HepG2 (cell line): ENCODE results near the gene AKAP7. TPM values are rescaled to one million over a fixed set of nuclear protein-coding genes. Genes with fewer than 3 reads are reported as not detected.
A peak's percentile ranks its signal among the peaks of the same experiment; 100 is the strongest.

Source experiments
- ATAC-seq: fragments of 200-7000 bp; cut with Tn5 transposase; 3 replicates; pipeline ENCODE4 v1.9.1; 2020; ENCODE audit warnings: mild to moderate bottlenecking, moderate library complexity
- BruUV-seq: library from RNA; stranded (reverse); fragments of 400-500 nt; replicated peaks from 2 replicates; lab custom pipeline; 2021; lab: Mats Ljungman, UMichigan
- CTCF ChIA-PET: fragments of 300-600 bp; formaldehyde crosslinking; extraction: SDS; loops from one replicate; lab custom pipeline; 2021; ENCODE audit warnings: low total read pairs, inconsistent platforms, low intra/inter-chr PET ratio; lab: Yijun Ruan, JAX
- POLR2A ChIA-PET: fragments of 350-600 bp; sonication (Branson Sonifier 250); formaldehyde crosslinking; loops from one replicate; lab custom pipeline; 2020; ENCODE audit warnings: antibody characterized with exemption, inconsistent platforms; lab: Yijun Ruan, JAX
- DNase-seq: peaks from one replicate; pipeline ENCODE4 v3.0.0-alpha.2; 2015; ENCODE audit warnings: low spot score
- FAIRE-seq: peaks from 3 replicates; lab custom pipeline; 2011; peaks lifted over from hg19 to GRCh38; lab: Jason Lieb, UNC
- H2AFZ ChIP-seq: one replicate; pipeline ENCODE4 v1.6.1; 2011; ENCODE audit warnings: low read length, inconsistent platforms
- H3K27ac ChIP-seq: fragments of 300-600 bp; 3 replicates; pipeline ENCODE4 v1.8.0; 2011; ENCODE audit warnings: mixed run types, mild to moderate bottlenecking, mixed read lengths, low read length, inconsistent platforms; ENCODE audit not compliant: insufficient read depth; ENCODE audit errors: extremely low read length
- H3K27me3 ChIP-seq, 2 experiments: fragments of 200-600 bp in 1 of 2; 2 replicates in 1 of 2; 3 replicates in 1 of 2; pipeline versions ENCODE4 v1.6.0 to v1.8.0; 2011; ENCODE audit warnings: low read length in 2 of 2, mild to moderate bottlenecking in 2 of 2, moderate library complexity in 2 of 2, inconsistent platforms in 1 of 2; ENCODE audit not compliant: insufficient read depth in 2 of 2, control insufficient read depth in 1 of 2
- H3K36me3 ChIP-seq, 2 experiments: fragments of 200-600 bp in 1 of 2; replicated peaks in 1 of 2; 2 replicates in 1 of 2; 3 replicates in 1 of 2; pipeline versions ENCODE4 v1.5.1 to v1.8.0; 2011; ENCODE audit warnings: low read length in 2 of 2, inconsistent platforms in 1 of 2; ENCODE audit not compliant: insufficient read depth in 2 of 2, control insufficient read depth in 1 of 2
- H3K4me1 ChIP-seq: 2 replicates; pipeline ENCODE4 v1.5.1; 2012; ENCODE audit warnings: low read length, inconsistent platforms; ENCODE audit not compliant: insufficient read depth
- H3K4me2 ChIP-seq: 2 replicates; pipeline ENCODE4 v1.6.0; 2011; ENCODE audit warnings: low read depth, low read length, inconsistent platforms
- H3K4me3 ChIP-seq, 3 experiments: fragments of 200-600 bp in 1 of 3; sonication (generic), shearing (Covaris generic) in 1 of 3; replicated peaks in 1 of 3; 2 replicates each; pipeline ENCODE4 v1.5.1; 2011 to 2016; ENCODE audit warnings: low read length in 3 of 3, inconsistent platforms in 2 of 3, low read depth in 2 of 3, mild to moderate bottlenecking in 2 of 3, control low read depth in 1 of 3, mixed read lengths in 1 of 3; ENCODE audit not compliant: insufficient read depth in 1 of 3
- H3K79me2 ChIP-seq: one replicate; pipeline ENCODE4 v1.6.1; 2011; ENCODE audit warnings: low read length, inconsistent platforms; ENCODE audit not compliant: insufficient read depth
- H3K9ac ChIP-seq: 2 replicates; pipeline ENCODE4 v1.6.0; 2011; ENCODE audit warnings: mild to moderate bottlenecking, low read depth, low read length, inconsistent platforms; ENCODE audit not compliant: insufficient read depth
- H3K9me3 ChIP-seq: 2 replicates; pipeline ENCODE4 v1.5.1; 2012; ENCODE audit warnings: mild to moderate bottlenecking, low read length
- H4K20me1 ChIP-seq: 2 replicates; pipeline ENCODE4 v1.6.0; 2011; ENCODE audit warnings: inconsistent platforms, mild to moderate bottlenecking, low read length, moderate library complexity; ENCODE audit not compliant: insufficient read depth
- ZNF274 ChIP-seq: sonication (generic); formaldehyde crosslinking; IDR thresholded peaks from 2 replicates; pipeline ENCODE4 v1.5.1; 2020; ENCODE audit warnings: mild to moderate bottlenecking, missing genetic modification reagents
- ZNF296 ChIP-seq: sonication (generic); formaldehyde crosslinking; conservative IDR thresholded peaks from 2 replicates; pipeline ENCODE4 v1.5.0; 2020; ENCODE audit warnings: mild to moderate bottlenecking, missing genetic modification reagents
- WGBS: methylation state at CpG from one replicate; pipeline ENCODE4 v1.1.6; 2017; ENCODE audit warnings: low lambda C conversion rate; 5-methylcytosine and 5-hydroxymethylcytosine counted together
- in situ Hi-C: cut with HindIII; loops from 2 replicates; pipeline ENCODE4 v1.10.0; 2017; ENCODE audit warnings: low pct_unique_long_range_greater_than_20kb; ENCODE audit not compliant: extremely low pct_ligation_motif_present
- intact Hi-C: fragments of 100-400 bp; cut with micrococcal nuclease; formaldehyde crosslinking; loops from one replicate; pipeline ENCODE4 v1.10.0; 2022; ENCODE audit not compliant: unreplicated experiment
- polyA plus RNA-seq, 8 experiments: library from polyadenylated mRNA; depleted of rRNA in 3 of 8; stranded (reverse) in 7 of 8; unstranded in 1 of 8; fragments of >200 nt; fragmentation: Illumina TruSeq in 4 of 8; extraction: Trizol in 4 of 8; gene quantifications; 2 replicates each; pipeline versions ENCODE4 v1.2.1 to v1.2.3, GENCODE V29; 2011 to 2016; ENCODE audit warnings: low read depth in 4 of 8, missing spikeins in 1 of 8, mixed read lengths in 1 of 8; ENCODE audit not compliant: insufficient read depth in 1 of 8
- total RNA-seq, 5 experiments: library from RNA; depleted of rRNA; stranded (reverse); fragments of >200 nt; fragmentation: Illumina TruSeq; extraction: Trizol; gene quantifications; 2 replicates each; pipeline ENCODE4 v1.2.3, GENCODE V29; 2016; ENCODE audit warnings: low read depth in 1 of 5
- TF ChIP-seq, protein P1 (sequence below): fragments of 450-650 bp; IDR thresholded peaks from 2 replicates; pipeline ENCODE4 v1.6.1; 2017
- TF ChIP-seq, protein P2 (sequence below): fragments of 450-650 bp; IDR thresholded peaks from 2 replicates; pipeline ENCODE4 v1.6.1; 2016

AKAP7 gene
- total and polyA plus RNA-seq, 2 of the 13 experiments (the other 11 are each of a cell fraction or from before 2014, with no cell fraction given), result 3.6 to 11.7 TPM

DNA sequence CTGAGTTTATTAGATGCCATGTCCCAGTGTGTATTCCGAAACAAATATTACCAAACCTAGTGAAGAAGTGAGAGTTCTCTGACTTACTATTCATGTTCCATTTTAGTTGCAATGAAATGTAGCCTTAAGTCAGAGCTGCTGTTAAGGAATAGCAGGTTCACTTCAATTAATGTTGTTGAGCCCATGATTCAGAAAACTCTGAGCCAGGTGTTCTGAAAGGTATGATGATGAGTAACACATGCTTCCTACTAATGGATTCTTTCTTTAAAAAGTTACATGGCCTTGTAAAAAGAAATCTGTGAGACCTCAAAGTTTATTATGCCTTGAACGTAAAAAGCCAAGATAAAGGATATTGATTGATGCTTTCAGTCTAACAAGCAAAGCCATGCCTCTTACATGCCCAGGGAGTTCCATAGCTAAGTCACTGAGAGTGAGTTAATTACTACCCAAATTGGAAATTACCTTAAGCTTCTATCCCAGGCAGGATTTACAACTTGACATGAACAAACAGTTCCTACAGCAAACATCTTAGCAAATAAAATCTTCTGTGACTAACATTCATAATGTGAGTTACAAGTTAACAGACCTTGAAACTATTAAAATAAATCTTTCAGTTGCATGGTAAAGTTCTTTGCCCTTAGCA, 122.9 kb downstream of the AKAP7 start:
- ChIA-PET CTCF (no interaction called here), POLR2A (no interaction called here)
- no peak for ATAC-seq
- 74% methylated on average over 2 of the region's 2 CpGs for WGBS
- BruUV-seq, result no TSS peak
- in situ Hi-C loops, result no loop called here
- DNase-seq, result no peak
- no peak overlapping the region for H3K9ac ChIP-seq
- H3K79me2 ChIP-seq, result no peaks in the 10 kb centered on the region
- intact Hi-C loops, result no loop called here
- peaks cover 23% of the 10 kb centered on the region for H3K4me1 ChIP-seq
- H3K9me3 ChIP-seq, result no peaks in the 10 kb centered on the region
- no peaks in the 10 kb centered on the region for H3K36me3 ChIP-seq
- H3K27ac ChIP-seq, result no peak overlapping the region
- H4K20me1 ChIP-seq, result no peaks in the 10 kb centered on the region
- TF ChIP-seq, protein P1, sequence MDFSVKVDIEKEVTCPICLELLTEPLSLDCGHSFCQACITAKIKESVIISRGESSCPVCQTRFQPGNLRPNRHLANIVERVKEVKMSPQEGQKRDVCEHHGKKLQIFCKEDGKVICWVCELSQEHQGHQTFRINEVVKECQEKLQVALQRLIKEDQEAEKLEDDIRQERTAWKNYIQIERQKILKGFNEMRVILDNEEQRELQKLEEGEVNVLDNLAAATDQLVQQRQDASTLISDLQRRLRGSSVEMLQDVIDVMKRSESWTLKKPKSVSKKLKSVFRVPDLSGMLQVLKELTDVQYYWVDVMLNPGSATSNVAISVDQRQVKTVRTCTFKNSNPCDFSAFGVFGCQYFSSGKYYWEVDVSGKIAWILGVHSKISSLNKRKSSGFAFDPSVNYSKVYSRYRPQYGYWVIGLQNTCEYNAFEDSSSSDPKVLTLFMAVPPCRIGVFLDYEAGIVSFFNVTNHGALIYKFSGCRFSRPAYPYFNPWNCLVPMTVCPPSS, result no peak
- TF ChIP-seq, protein P2, sequence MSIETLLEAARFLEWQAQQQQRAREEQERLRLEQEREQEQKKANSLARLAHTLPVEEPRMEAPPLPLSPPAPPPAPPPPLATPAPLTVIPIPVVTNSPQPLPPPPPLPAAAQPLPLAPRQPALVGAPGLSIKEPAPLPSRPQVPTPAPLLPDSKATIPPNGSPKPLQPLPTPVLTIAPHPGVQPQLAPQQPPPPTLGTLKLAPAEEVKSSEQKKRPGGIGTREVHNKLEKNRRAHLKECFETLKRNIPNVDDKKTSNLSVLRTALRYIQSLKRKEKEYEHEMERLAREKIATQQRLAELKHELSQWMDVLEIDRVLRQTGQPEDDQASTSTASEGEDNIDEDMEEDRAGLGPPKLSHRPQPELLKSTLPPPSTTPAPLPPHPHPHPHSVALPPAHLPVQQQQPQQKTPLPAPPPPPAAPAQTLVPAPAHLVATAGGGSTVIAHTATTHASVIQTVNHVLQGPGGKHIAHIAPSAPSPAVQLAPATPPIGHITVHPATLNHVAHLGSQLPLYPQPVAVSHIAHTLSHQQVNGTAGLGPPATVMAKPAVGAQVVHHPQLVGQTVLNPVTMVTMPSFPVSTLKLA, result 0 out of 2 replicates have a peak, but pooled peaks have one; percentile 27
- TF ChIP-seq ZNF296 (CRISPR knock-in tag), result no peak
- TF ChIP-seq ZNF274 (CRISPR knock-in tag), result no peak
- H3K4me2 ChIP-seq, result no peak overlapping the region
- no peak overlapping the region for H2AFZ ChIP-seq
- no peaks in the 10 kb centered on the region for H3K27me3 ChIP-seq
- no peak for FAIRE-seq
- no peak overlapping the region for H3K4me3 ChIP-seq
